HCT116 (cell line): ENCODE measurements around the gene BRD4. TPM values are rescaled to one million over a fixed set of nuclear protein-coding genes. Genes with fewer than 3 reads are reported as not detected.
A peak's percentile ranks its signal among the peaks of the same experiment; 100 is the strongest.

Experiments
- ATAC-seq: fragments of 200-7000 bp; cut with Tn5 transposase; 2 replicates; pipeline ENCODE4 v1.9.1; 2020; ENCODE audit warnings: mild to moderate bottlenecking, moderate library complexity
- BruUV-seq: library from RNA; stranded (reverse); fragments of 400-500 nt; replicated peaks from 2 replicates; lab custom pipeline; 2021; lab: Mats Ljungman, UMichigan
- CTCF ChIA-PET: fragments of 300-600 bp; sonication (Branson Sonifier 250); formaldehyde crosslinking; loops from one replicate; lab custom pipeline; 2021; ENCODE audit warnings: antibody characterized with exemption; lab: Charles Lee
- POLR2A ChIA-PET: fragments of 300-600, 350-600 bp; sonication (Branson Sonifier 250); formaldehyde crosslinking; loops from one replicate; lab custom pipeline; 2021; ENCODE audit warnings: antibody characterized with exemption; lab: Charles Lee
- RAD21 ChIA-PET, 2 experiments: fragments of 300-600 bp; sonication (Branson Sonifier 250); formaldehyde crosslinking; loops; one replicate each; lab custom pipeline; 2023; ENCODE audit warnings: low total read pairs in 2 of 2; ENCODE audit not compliant: uncharacterized antibody in 2 of 2, unreplicated experiment in 2 of 2, low non-redundant PET in 1 of 2; lab: Charles Lee
- DNase-seq: peaks from one replicate; pipeline ENCODE4 v3.0.0-alpha.2; 2010; ENCODE audit warnings: low read depth, low spot score
- H2AFZ ChIP-seq: fragments of 200-600 bp; shearing (Covaris generic), sonication (generic); 2 replicates; pipeline ENCODE4 v1.6.1; 2017; ENCODE audit warnings: low read depth, mixed run types, mixed read lengths, antibody characterized with exemption, low read length; ENCODE audit not compliant: poor library complexity, severe bottlenecking
- H3K27ac ChIP-seq: 2 replicates; pipeline ENCODE4 v1.5.1; 2012; ENCODE audit warnings: low read depth, low read length
- H3K27me3 ChIP-seq: fragments of 200-600 bp; sonication (generic); 2 replicates; pipeline ENCODE4 v1.6.1; 2016; ENCODE audit warnings: mixed run types, low read length, mixed read lengths; ENCODE audit not compliant: insufficient read depth
- H3K36me3 ChIP-seq, 2 experiments: fragments of 200-500 bp in 1 of 2; fragments of 200-600 bp in 1 of 2; sonication (Bioruptor generic) in 1 of 2; sonication (generic) in 1 of 2; 2 replicates each; pipeline versions ENCODE4 v1.5.1 to v1.6.1; 2014 to 2016; ENCODE audit warnings: low read length in 2 of 2, inconsistent platforms in 1 of 2, mixed read lengths in 1 of 2, mixed run types in 1 of 2; ENCODE audit not compliant: insufficient read depth in 2 of 2, control insufficient read depth in 1 of 2
- H3K4me1 ChIP-seq, 2 experiments: fragments of 200-600 bp in 1 of 2; sonication (generic) in 1 of 2; 2 replicates each; pipeline versions ENCODE4 v1.5.1 to v1.6.1; 2012 to 2017; ENCODE audit warnings: low read length in 2 of 2, inconsistent platforms in 1 of 2, mild to moderate bottlenecking in 1 of 2, mixed read lengths in 1 of 2, mixed run types in 1 of 2, moderate library complexity in 1 of 2; ENCODE audit not compliant: insufficient read depth in 2 of 2, control insufficient read depth in 1 of 2
- H3K4me2 ChIP-seq: fragments of 200-600 bp; sonication (generic); 2 replicates; pipeline ENCODE4 v1.6.1; 2017; ENCODE audit warnings: mixed run types, low read length, mixed read lengths
- H3K4me3 ChIP-seq, 2 experiments: fragments of 200-600 bp in 1 of 2; sonication (generic) in 1 of 2; replicated peaks in 1 of 2; 2 replicates each; pipeline ENCODE4 v1.5.1; 2011 to 2016; ENCODE audit warnings: low read length in 2 of 2, control low read depth in 1 of 2, low read depth in 1 of 2, mild to moderate bottlenecking in 1 of 2, mixed read lengths in 1 of 2, mixed run types in 1 of 2
- H3K79me2 ChIP-seq: fragments of 200-600 bp; sonication (generic); 2 replicates; pipeline ENCODE4 v1.6.1; 2017; ENCODE audit warnings: mild to moderate bottlenecking, mixed run types, low read length, moderate library complexity, mixed read lengths; ENCODE audit not compliant: insufficient read depth
- H3K9ac ChIP-seq: fragments of 200-600 bp; sonication (generic); 2 replicates; pipeline ENCODE4 v1.6.1; 2016; ENCODE audit warnings: low read length, mixed read lengths
- H3K9me2 ChIP-seq: fragments of 200-600 bp; sonication (generic), shearing (Covaris generic); 2 replicates; pipeline ENCODE4 v1.6.1; 2017; ENCODE audit warnings: mixed run types, mild to moderate bottlenecking, moderate library complexity; ENCODE audit not compliant: insufficient read depth
- H3K9me3 ChIP-seq, 2 experiments: fragments of 200-500 bp in 1 of 2; fragments of 200-600 bp in 1 of 2; sonication (Bioruptor generic) in 1 of 2; sonication (generic) in 1 of 2; 2 replicates each; pipeline ENCODE4 v1.6.1; 2014 to 2017; ENCODE audit warnings: low read length in 2 of 2, mixed read lengths in 2 of 2, inconsistent platforms in 1 of 2, low read depth in 1 of 2, mild to moderate bottlenecking in 1 of 2, mixed run types in 1 of 2, moderate library complexity in 1 of 2; ENCODE audit not compliant: control insufficient read depth in 1 of 2, insufficient read depth in 1 of 2
- H4K20me1 ChIP-seq: fragments of 200-600 bp; sonication (generic), shearing (Covaris generic); 2 replicates; pipeline ENCODE4 v1.6.1; 2017; ENCODE audit warnings: mixed run types, mild to moderate bottlenecking, moderate library complexity; ENCODE audit not compliant: insufficient read depth
- CBX3 ChIP-seq: IDR thresholded peaks from 2 replicates; pipeline ENCODE4 v1.6.1; 2012; ENCODE audit warnings: low read depth
- EGR1 ChIP-seq: IDR thresholded peaks from 2 replicates; pipeline ENCODE4 v1.6.1; 2012; ENCODE audit warnings: low read depth
- EZH2 ChIP-seq: fragments of 200-600 bp; sonication (generic); IDR thresholded peaks from 2 replicates; pipeline ENCODE4 v1.6.1; 2017; ENCODE audit warnings: antibody characterized with exemption, mixed run types
- EZH2phosphoT487 ChIP-seq: fragments of 200-600 bp; IDR thresholded peaks from 2 replicates; pipeline ENCODE4 v1.6.1; 2018; ENCODE audit warnings: antibody characterized with exemption, borderline replicate concordance
- FOSL1 ChIP-seq: IDR thresholded peaks from 2 replicates; pipeline ENCODE4 v1.6.1; 2012; ENCODE audit warnings: low read depth
- JUND ChIP-seq: IDR thresholded peaks from 2 replicates; pipeline ENCODE4 v1.6.1; 2012
- POLR2A ChIP-seq: IDR thresholded peaks from 2 replicates; pipeline ENCODE4 v1.7.0; 2011; ENCODE audit warnings: borderline replicate concordance; ENCODE audit not compliant: insufficient read depth, insufficient read length; ENCODE audit errors: extremely low read depth
- POLR2AphosphoS5 ChIP-seq: IDR thresholded peaks from 2 replicates; pipeline ENCODE4 v1.6.1; 2011; ENCODE audit warnings: mild to moderate bottlenecking, low read depth, low read length, moderate library complexity
- RAD21 ChIP-seq: IDR thresholded peaks from 2 replicates; pipeline ENCODE4 v1.6.1; 2012; ENCODE audit warnings: low read depth, mild to moderate bottlenecking
- SIN3A ChIP-seq: IDR thresholded peaks from 2 replicates; pipeline ENCODE4 v1.6.1; 2012; ENCODE audit warnings: low read depth
- SP1 ChIP-seq: IDR thresholded peaks from 2 replicates; pipeline ENCODE4 v1.6.1; 2012; ENCODE audit warnings: low read depth
- TCF7L2 ChIP-seq: IDR thresholded peaks from 2 replicates; pipeline ENCODE4 v1.7.0; 2011; ENCODE audit warnings: borderline replicate concordance, inconsistent platforms; ENCODE audit not compliant: insufficient read depth, insufficient read length; ENCODE audit errors: extremely low read depth
- YY1 ChIP-seq: IDR thresholded peaks from 2 replicates; pipeline ENCODE4 v1.6.1; 2011; ENCODE audit warnings: low read length, low read depth, moderate library complexity, mild to moderate bottlenecking; ENCODE audit not compliant: insufficient replicate concordance; ENCODE audit errors: extremely low read depth
- ZFX ChIP-seq: fragments of 450-650 bp; IDR thresholded peaks from 2 replicates; pipeline ENCODE4 v1.6.1; 2017
- ZNF274 ChIP-seq: fragments of 200-500 bp; sonication (Bioruptor generic); IDR thresholded peaks from 2 replicates; pipeline ENCODE4 v1.6.1; 2014; ENCODE audit warnings: mild to moderate bottlenecking, low read depth, low read length, inconsistent platforms
- intact Hi-C: fragments of 100-400 bp; cut with micrococcal nuclease; formaldehyde crosslinking; loops from 2 replicates; pipeline ENCODE4 v1.10.0; 2022
- total RNA-seq: library from RNA; stranded (reverse); gene quantifications from one replicate; pipeline ENCODE4 v1.2.1, GENCODE V29; 2021; ENCODE audit not compliant: unreplicated experiment
- TF ChIP-seq, protein P1 (sequence below): IDR thresholded peaks from 2 replicates; pipeline ENCODE4 v1.6.1; 2012
- TF ChIP-seq, protein P2 (sequence below): IDR thresholded peaks from 2 replicates; pipeline ENCODE4 v1.6.1; 2011; ENCODE audit warnings: mild to moderate bottlenecking, low read length, moderate library complexity; ENCODE audit not compliant: insufficient replicate concordance; ENCODE audit errors: extremely low read depth
- TF ChIP-seq, protein P3 (sequence below): IDR thresholded peaks from 2 replicates; pipeline ENCODE4 v1.6.1; 2012

The BRD4 gene
- total RNA-seq, 1 experiment from 2014 or later = 52.9 TPM

DNA sequence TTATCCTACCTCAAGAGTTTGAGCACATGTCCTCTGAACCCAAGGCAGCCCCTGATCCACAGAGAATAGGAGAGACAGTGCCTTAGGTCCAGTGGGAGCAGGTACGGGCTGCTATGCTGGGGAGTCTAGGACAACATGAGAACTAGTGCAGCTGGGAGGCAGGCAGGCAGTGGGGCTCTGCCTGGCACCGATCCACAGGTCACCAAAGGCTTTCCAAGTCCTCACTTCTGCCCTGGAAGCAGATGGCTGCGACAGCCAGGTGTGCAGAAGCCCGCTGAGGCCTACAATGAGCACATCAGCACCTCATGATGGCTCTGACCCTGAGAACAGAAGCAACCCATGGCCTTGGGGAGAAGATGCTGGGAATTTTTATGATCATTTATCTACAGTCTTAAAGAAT lies 70.3 kb downstream of the BRD4 start:
- H3K27me3 ChIP-seq = no peaks in the 10 kb centered on the region
- TF ChIP-seq CBX3 (no peak), FOSL1 (no peak), SP1 (no peak), EZH2phosphoT487 (no peak), EZH2 (no peak), RAD21 (no peak), ZNF274 (no peak), YY1 (no peak), TCF7L2 (no peak), POLR2AphosphoS5 (no peak), JUND (no peak), POLR2A (no peak), ZFX (no peak), SIN3A (no peak), EGR1 (no peak)
- TF ChIP-seq, protein P1, sequence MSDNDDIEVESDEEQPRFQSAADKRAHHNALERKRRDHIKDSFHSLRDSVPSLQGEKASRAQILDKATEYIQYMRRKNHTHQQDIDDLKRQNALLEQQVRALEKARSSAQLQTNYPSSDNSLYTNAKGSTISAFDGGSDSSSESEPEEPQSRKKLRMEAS = no peak
- TF ChIP-seq, protein P2, sequence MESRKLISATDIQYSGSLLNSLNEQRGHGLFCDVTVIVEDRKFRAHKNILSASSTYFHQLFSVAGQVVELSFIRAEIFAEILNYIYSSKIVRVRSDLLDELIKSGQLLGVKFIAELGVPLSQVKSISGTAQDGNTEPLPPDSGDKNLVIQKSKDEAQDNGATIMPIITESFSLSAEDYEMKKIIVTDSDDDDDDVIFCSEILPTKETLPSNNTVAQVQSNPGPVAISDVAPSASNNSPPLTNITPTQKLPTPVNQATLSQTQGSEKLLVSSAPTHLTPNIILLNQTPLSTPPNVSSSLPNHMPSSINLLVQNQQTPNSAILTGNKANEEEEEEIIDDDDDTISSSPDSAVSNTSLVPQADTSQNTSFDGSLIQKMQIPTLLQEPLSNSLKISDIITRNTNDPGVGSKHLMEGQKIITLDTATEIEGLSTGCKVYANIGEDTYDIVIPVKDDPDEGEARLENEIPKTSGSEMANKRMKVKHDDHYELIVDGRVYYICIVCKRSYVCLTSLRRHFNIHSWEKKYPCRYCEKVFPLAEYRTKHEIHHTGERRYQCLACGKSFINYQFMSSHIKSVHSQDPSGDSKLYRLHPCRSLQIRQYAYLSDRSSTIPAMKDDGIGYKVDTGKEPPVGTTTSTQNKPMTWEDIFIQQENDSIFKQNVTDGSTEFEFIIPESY = no peak
- TF ChIP-seq, protein P3, sequence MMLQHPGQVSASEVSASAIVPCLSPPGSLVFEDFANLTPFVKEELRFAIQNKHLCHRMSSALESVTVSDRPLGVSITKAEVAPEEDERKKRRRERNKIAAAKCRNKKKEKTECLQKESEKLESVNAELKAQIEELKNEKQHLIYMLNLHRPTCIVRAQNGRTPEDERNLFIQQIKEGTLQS = no peak
- ChIA-PET POLR2A (interaction anchor here (1.7 kb wide), 1 partner anchor 294 kb away, joined by 3 read pairs; no protein-coding TSS in a partner anchor), RAD21 (no interaction called here), CTCF (interaction anchor here (1.9 kb wide), 1 partner anchor 161 kb away, joined by 5 read pairs; no protein-coding TSS in a partner anchor)
- ATAC-seq (no peak), DNase-seq (no peak)
- TSS peak; percentile 26 for BruUV-seq
- H2AFZ ChIP-seq = no peak overlapping the region
- no peak overlapping the region for H3K9ac ChIP-seq
- H3K27ac ChIP-seq = no peak overlapping the region
- no peak overlapping the region for H3K4me3 ChIP-seq
- H3K9me2 ChIP-seq = no peaks in the 10 kb centered on the region
- H3K36me3 ChIP-seq = peaks cover 2 to 22% of the 10 kb centered on the region in 2 experiments; a peak in 1 of 4 replicates
- H3K4me1 ChIP-seq = no peaks in the 10 kb centered on the region
- H4K20me1 ChIP-seq = 0 out of 2 replicates have a peak, but pooled peaks cover 2% of the 10 kb centered on the region
- no peak overlapping the region for H3K4me2 ChIP-seq
- intact Hi-C loops = loop anchor here (10.0 kb wide), 1 partner anchor 113 kb away; the partner anchor contains the start of gene AKAP8
- H3K79me2 ChIP-seq = peaks cover 22% of the 10 kb centered on the region; the same call in 1 of the 2 replicates
- no peaks in the 10 kb centered on the region for H3K9me3 ChIP-seq
